ENCODE measurements around the gene GPC1. TPM values are rescaled to one million over a fixed set of nuclear protein-coding genes. Genes with fewer than 3 reads are reported as not detected.

Gene GPC1
- total and polyA plus RNA-seq, 10 of the 15 experiments (the other 5 are each of a cell fraction or from before 2014, with no cell fraction given): 0.06 to 0.77 (median 0.23) TPM; not detected in 3

GRCh38 chr2:240479111-240479501, 43.6 kb downstream of the GPC1 start (continued):
- TF ChIP-seq BHLHE40 (IDR thresholded peaks at IDR 0.05; ENCODE audit: borderline replicate concordance in 1 of 2, low read depth in 2 of 2, low read length in 1 of 2): no peak

GRCh38 chr2:240480834-240481623, 45.6 kb downstream of the GPC1 start:
- no peaks in the 10 kb centered on the region; the same call in 2 of the 3 replicates for H3K9me3 ChIP-seq (replicated peaks; ENCODE audit: control insufficient read depth, insufficient read depth, low read length)
- CTCF ChIA-PET: no interaction called here
- no peak overlapping the region for H3K4me3 ChIP-seq
- WGBS (ENCODE audit: insufficient coverage, insufficient replicate concordance, low lambda C conversion rate, missing lambda C conversion rate): 77% methylated on average over 25 of the region's 25 CpGs
- RAD21 ChIA-PET (ENCODE audit: unreplicated experiment): no interaction called here
- no peaks in the 10 kb centered on the region for H3K79me2 ChIP-seq (ENCODE audit: control insufficient read depth, insufficient read depth, low read length)
- H3K4me2 ChIP-seq (ENCODE audit: control insufficient read depth, insufficient read depth): no peak overlapping the region
- BruUV-seq (replicated peaks): no TSS peak
- H3K36me3 ChIP-seq (ENCODE audit: control insufficient read depth in 2 of 2, insufficient read depth in 2 of 2, low read length in 1 of 2): no peaks in the 10 kb centered on the region
- intact Hi-C loops (cut with micrococcal nuclease; ENCODE audit: unreplicated experiment): no loop called here
- no peak overlapping the region for H3K27ac ChIP-seq (ENCODE audit: control insufficient read depth, insufficient read depth)
- POLR2A ChIA-PET: no interaction called here
- H3K9ac ChIP-seq (ENCODE audit: control insufficient read depth, insufficient read depth, low read length): no peak overlapping the region
- no peaks in the 10 kb centered on the region for H3K27me3 ChIP-seq (replicated peaks in 1 of 2; ENCODE audit: control insufficient read depth in 2 of 2, insufficient read depth in 2 of 2, low read length in 1 of 2)
- no peak for DNase-seq (ENCODE audit: low read depth, low spot score)
- no peak overlapping the region for H2AFZ ChIP-seq (ENCODE audit: control insufficient read depth, low read depth, low read length)
- H3K4me1 ChIP-seq (ENCODE audit: control insufficient read depth, insufficient read depth, low read length): no peaks in the 10 kb centered on the region
- no peak for ATAC-seq
- in situ Hi-C loops (cut with MboI): no loop called here
- no peaks in the 10 kb centered on the region for H4K20me1 ChIP-seq (ENCODE audit: control insufficient read depth, insufficient read depth)
- SMC1A ChIA-PET (ENCODE audit: uncharacterized antibody, unreplicated experiment): no interaction called here
- FAIRE-seq: no peak
- TF ChIP-seq YBX1 (IDR thresholded peaks at IDR 0.05) (no peak), NFYB (IDR thresholded peaks at IDR 0.05; ENCODE audit: insufficient read depth, low read depth, low read length) (no peak), POLR2A (IDR thresholded peaks at IDR 0.05; ENCODE audit: low read depth, low read length) (no peak), MTA3 (IDR thresholded peaks at IDR 0.05; ENCODE audit: borderline replicate concordance, low read length) (no peak), E4F1 (IDR thresholded peaks at IDR 0.05; ENCODE audit: borderline replicate concordance, partially characterized antibody) (no peak), RAD21 (IDR thresholded peaks at IDR 0.05; ENCODE audit: insufficient read depth, low read depth, low read length) (no peak), PKNOX1 (IDR thresholded peaks at IDR 0.05) (no peak), BCL11A (IDR thresholded peaks at IDR 0.05; ENCODE audit: low read depth, low read length) (no peak), E2F8 (IDR thresholded peaks at IDR 0.05; ENCODE audit: low read depth, partially characterized antibody) (no peak), SKIL (IDR thresholded peaks at IDR 0.05; ENCODE audit: low read depth, poor library complexity, severe bottlenecking) (no peak), RB1 (IDR thresholded peaks at IDR 0.05; ENCODE audit: borderline replicate concordance) (no peak), FOS (IDR thresholded peaks at IDR 0.05; ENCODE audit: borderline replicate concordance, extremely low read depth, insufficient read length) (no peak)
